HG02840 (cell line): ENCODE data around the gene DTWD2.
"Not testable (repeated sequence)": the region's sequence is repeated elsewhere in the genome, so short reads cannot be mapped to it uniquely, and the experiment has no call there.

Experiments used
- ATAC-seq: cut with Tn5 transposase; IDR thresholded peaks from one replicate; pipeline ENCODE4 v1.9.1; 2021; ENCODE audit warnings: mild to moderate bottlenecking, moderate library complexity, moderate number of reproducible peaks; ENCODE audit not compliant: unreplicated experiment, low FRiP score

The DTWD2 gene

DNA sequence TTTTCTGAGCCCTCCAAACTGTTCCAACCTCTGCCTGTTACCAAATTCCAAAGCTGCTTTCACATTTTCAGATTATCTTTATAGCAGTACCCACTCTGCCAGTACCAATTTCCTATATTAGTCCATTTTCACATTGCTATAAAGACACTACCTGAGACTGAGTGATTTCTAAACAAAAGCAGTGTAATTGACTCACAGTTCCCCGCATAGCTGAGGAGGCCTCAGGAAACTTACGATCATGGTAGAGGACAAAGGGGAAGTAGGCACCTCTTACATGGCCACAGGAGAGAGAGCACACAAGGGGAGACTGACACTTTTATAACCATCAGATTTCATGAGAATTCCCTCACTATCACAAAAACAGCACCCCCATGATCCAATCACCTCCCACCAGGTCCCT, 105.0 kb downstream of the DTWD2 start:
- ATAC-seq: no peak

DNA sequence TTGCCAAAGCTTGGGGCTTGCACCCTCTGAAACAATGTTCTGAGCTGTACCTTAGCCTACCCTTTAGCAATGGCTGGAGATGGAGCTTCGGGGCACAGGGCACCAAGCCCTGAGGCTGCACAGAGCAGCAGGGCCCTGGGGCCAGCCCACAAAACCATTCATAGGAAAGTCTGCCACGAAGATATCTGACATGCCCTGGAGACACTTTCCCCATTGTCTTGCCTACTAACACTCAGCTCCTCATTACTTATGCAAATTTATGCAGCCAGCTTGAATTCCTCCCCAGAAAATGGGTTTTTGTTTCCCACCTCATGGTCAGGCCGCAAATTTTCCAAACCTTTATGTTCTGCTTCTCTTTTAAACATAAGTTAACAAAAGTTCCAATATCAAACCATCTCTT, 105.7 kb downstream of the DTWD2 start:
- ATAC-seq: no peak

DNA sequence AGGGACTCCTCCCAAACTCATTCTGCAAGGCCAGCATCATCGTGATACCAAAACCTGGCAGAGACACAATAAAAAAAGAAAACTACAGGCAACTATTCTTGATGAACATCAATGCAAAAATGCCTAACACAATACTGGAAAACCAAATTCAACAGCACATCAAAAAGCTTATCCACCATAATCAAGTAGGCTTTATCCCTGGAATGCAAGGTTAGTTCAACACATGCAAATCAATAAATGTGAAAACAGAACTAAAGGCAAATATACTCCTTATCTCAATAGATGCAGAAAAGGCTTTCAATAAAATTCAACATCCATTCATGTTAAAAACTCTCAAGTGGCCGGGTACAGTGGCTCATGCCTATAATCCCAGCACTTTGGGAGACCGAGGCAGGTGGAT, 111.5 kb downstream of the DTWD2 start:
- not testable (repeated sequence) for ATAC-seq

DNA sequence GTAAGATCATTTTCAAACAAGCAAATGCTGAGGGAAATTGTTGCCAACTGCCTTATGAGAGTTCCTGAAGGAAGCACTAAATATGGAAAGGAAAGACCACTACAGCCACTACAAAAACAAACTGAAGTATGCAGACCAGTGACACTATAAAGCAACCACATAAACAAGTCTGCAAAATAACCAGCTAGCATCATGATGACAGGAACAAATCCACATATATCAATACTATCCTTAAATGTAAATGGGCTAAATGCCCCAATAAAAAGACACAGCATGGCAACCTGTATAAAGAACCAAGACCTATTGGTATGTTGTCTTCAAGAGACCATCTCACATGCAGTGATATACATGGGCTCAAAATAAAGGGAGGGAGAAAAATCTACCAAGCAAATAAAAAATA, 113.2 kb downstream of the DTWD2 start:
- ATAC-seq: no peak

DNA sequence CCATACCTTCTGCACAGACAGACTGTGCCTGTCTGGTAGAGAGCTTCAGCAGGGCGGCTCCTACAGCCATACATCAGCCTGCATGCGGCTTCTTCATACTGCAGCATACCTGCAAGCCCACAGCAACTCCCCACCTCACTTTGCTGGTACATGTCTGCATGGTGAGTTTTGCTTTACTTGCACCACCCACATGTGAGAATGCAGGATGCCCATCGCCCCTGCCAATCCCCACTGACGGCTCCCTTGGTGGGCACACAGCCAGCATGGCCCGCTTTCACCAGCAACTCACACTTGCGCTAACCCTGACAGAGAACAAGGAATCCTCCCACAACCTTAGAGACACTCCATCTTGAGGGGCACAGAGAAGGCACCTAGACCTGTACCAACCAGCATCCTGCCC, 114.9 kb downstream of the DTWD2 start:
- ATAC-seq: no peak

DNA sequence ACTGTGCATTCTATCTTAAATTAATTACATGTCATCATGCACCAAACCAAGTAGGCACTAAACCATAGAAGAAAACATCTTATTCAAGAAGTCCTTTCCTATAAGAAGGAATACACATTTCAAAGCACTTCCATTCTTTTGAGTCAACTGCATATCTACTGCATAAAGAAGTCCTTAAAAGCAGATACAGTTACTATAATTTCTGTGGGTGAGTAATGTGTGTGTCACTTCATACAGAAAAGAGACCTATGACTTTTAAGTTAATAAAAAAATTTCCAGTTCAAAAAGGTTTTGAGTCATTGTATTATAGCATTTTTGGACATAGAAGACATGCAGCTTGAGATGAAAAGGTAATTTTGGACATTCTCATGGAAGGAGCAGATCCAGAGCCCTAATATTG, 125.0 kb downstream of the DTWD2 start:
- no peak for ATAC-seq

DNA sequence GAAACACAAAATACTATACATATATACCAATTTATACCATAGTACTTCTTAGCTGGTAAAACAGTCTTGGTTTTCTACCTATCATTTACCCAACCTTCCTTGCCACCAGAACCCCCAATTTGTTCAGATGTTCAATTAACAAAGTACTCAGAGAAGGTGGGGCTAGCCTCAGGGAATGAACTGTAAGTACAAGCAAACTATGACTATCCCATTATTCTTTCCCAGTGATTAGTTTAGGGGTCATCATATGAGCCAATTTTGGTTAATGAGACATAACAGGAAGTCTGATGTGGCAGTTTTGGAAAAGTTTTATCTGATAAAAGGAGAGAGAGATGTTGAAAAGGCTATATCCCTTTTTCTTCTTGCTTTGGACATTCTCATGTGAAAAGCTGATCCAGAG, 125.8 kb downstream of the DTWD2 start:
- ATAC-seq: no peak

DNA sequence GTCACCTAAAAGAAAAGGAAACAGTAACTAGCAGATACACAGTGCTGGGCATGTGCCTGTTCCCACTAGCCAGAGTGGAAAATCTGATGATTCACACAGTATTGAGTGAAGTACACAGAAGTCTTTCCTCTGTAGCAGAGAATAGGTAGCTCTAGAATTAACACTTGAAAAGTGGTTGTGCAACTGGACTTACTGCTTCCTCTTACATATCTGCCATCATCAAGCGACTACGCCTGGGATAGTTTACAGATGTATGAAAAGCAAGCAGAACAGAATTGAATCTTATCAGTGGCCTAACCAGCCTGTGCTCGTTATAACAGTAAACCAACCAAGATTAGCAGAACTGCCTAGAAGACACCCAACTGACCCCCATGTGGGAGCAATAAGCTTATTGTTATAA, 130.6 kb downstream of the DTWD2 start:
- no peak for ATAC-seq

DNA sequence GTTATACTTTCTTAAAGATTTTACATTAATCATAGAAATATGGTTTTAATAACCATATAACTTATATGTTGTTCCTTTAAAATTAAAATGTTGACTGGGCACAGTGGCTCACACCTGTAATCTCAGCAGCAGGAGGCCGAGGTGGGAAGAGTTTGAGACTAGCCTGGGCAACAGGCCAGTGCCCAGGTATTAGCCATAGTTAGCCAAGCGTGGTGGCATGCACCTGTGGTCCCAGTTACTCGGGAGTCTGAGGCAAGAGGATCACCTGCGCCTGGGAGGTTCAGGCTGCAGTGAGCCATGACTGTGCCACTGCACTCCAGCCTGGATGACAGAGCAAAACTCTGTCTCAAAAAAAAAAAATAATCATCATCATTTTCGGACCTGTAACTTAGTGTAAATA, 133.5 kb downstream of the DTWD2 start:
- ATAC-seq: no peak

DNA sequence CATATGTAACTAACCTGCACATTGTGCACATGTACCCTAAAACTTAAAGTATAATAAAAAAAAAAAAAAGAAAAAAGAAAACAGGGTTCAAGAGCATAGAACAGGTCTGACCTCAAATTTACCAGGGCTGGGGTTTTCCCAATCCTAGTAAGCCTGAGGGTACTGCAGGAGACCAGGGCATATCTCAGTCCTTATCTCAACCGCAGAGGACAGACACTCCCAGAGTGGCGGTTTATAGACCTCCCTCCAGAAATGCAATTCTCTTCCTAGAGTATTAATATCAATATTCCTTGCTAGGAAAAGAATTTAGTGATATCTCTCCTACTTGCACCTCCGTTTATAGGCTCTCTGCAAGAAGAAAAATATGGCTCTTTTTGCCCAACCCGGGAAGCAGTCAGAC, 136.6 kb downstream of the DTWD2 start:
- not testable (repeated sequence) for ATAC-seq

DNA sequence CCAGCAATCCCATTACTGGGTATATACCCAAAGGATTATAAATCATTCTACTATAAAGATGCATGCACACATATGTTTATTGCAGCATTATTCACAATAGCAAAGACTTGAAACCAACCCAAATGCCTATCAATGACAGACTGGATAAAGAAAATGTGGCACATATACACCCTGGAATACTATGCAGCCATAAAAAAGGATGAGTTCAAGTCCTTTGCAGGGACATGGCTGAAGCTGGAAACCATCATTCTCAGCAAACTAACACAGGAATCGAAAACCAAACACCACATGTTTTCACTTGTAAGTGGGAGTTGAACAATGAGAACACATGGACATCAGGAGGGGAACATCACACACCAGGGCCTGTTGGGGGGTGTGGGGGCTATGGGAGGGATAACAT, 138.8 kb downstream of the DTWD2 start:
- not testable (repeated sequence) for ATAC-seq

DNA sequence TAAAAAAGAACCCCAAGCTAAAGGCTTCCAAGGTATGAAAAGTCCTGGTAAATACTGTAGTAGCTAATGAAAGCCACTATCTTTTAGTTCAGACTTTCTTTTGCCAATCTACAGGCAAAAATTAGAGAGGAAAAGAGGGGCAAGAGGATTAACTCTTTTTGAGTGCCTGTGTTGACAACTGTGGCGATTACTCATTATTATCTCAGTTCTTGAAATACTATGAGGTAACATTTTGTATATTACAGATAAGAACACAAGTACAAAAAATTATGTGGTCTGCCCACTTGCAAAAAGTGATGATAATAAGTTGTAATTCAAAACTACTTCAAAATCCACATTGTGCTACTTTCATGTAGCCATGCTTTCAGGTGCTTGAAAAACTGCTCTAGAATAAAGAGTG, 144.0 kb downstream of the DTWD2 start:
- no peak for ATAC-seq

DNA sequence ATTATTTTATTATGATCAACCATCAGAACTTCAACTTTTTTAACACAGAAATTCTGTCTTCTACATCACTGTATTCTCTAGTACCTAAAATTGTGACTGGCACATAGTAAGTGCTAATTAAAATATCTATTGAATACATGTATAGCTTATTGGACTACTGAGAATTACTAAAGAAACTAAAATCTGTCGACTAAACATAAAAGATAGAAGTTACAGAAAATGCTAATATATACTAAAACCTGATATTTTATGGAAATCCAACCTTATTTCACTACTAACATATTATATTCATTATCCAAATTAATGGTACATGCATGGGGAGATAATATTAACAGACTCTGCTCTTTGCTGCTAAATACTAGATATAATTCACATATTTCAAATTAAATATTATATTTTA, 153.6 kb downstream of the DTWD2 start:
- no peak for ATAC-seq

DNA sequence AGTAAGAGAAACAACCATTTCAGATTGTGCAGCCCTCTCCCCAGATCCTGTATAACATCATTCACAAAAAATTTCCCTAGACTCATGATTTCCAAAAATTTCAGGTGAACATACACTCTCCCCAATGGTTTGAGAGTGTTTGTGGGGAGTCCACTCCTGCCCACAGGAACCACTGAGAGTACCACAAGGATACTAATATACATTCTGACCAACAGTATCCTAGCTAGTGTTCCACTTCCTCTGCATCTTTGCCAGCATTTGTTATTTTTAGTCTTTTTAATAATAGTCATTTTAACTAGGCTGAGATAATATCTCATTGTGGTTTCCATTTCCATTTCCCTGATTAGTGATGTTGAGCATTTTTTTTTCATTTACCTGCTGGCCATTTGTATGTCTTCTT, 155.4 kb downstream of the DTWD2 start:
- no peak for ATAC-seq

DNA sequence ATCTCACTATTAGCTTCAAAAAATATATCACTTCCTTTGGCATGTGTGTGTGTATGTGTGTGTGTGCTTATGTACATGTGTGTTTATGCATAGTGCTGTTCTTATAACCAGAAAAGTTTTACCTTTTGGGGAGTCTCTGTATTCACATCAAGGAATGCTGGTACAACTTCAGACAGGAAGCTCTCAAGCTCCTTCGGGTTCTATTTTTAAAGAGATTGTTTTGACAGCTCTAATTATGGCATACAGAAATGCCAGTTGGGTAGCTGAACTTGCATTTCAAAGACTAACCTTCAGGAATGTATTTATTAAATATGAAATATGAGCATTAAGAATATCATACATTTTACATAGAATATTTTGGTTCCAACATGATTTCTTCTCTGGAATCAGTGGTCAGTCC, 163.1 kb downstream of the DTWD2 start:
- ATAC-seq: no peak

DNA sequence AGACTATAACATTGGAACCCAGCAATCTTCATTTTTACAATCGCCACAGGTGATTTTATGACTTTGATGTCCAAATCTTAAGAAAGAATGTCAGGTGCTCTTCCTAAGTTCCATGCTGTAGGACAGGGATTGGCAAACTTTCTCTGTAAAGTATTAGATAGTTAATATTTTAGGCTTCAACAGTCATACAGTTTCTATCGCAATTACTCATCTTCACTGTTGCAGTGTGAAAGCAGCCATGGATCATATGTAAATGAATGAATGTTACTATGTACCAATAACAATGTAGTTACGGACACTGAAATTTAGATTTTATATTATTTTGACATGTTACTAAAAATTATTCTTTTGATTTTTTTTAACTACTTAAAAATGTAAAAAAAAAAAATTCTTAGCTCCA, 169.7 kb downstream of the DTWD2 start:
- no peak for ATAC-seq

DNA sequence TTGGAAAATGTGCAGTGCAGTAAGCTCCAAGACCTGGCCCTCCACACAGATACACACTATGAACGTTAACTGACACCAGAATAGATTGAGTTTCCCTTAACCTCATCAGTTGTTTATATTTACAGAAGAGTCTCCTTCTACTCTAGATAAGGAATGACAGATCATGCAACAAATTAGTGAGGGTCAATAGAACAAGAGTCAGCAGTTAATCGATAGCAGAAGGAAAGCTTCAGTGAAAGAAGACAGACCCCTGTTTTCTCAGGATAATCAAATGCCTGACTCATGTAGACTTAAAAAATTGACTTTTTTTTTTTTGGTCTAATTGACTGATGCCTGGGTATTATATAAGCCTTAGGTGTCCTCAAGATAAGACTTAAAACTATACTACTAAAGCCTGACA, 179.9 kb downstream of the DTWD2 start:
- ATAC-seq: no peak

DNA sequence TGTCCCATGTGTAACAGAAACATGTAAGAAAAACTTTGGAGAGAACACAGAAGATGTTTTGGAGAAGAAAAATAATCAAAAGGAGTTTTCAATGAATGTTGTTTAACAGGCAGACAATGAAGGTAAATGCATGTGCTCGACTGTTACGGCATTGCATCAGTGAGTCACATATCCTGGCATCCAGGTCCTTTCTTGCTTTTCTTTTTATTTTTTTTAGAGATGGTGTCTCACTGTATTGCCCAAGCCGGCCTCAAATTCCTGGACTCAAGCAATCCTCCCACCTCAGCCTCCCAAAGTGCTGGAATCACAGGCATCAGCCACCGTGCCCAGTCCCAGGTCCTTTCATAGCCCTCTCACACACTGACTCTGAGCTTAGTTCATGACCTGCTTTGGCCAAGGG, 181.8 kb downstream of the DTWD2 start:
- ATAC-seq: no peak

DNA sequence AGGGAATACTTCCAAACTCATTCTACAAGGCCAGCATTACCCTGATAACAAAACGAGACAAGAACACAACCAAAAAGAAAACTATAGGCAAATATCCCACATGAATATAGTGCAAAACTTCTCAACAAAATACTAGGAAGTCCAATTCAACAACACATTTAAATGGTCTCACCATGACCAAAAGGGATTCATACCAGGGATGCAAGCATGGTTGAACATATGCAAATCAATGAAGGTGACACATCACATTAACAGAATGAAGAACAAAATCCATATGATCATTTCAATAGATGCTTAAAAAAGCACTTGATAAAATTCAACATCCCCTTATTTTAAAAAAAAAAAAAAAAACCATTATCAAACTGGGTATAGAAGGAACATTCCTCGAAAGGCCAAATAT, 186.0 kb downstream of the DTWD2 start:
- ATAC-seq: no peak

DNA sequence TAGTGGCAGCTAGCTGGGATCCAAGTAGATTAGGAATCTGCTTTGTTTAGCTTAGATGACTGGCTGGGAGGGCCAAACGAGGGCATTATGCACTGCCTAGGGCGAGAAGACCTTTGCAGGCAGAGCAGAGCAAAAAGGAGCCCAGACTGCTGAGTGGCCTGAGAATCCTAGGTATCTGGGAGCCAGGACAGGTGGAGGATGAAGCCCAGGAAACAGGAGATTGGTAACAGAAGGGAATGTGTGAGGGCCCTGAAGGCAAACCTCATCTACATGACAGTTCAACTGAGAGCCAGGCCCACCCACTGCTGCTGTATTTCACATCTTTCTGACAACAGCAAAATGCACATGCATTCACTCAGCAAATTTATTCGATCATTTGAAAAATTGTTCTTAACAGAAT, 192.3 kb downstream of the DTWD2 start:
- ATAC-seq: no peak

DNA sequence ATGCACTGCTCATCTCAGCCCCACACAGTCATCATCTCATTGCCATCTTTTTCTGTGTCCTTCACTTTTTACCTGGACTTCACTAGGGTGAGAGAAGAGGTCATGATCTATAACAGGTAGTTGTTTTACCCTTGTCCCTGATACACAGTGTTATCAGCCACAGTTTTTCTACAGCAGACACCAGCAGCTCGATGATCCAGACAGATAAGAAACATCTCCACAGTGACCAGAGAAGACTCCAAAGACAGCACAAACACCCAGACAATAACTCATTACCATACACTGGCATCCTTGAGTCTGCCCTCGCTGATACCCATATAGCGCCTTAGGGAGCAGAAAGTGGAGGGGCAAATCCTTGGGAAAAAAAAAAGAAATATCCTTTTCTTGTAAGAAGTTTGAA, 194.1 kb downstream of the DTWD2 start:
- no peak for ATAC-seq

DNA sequence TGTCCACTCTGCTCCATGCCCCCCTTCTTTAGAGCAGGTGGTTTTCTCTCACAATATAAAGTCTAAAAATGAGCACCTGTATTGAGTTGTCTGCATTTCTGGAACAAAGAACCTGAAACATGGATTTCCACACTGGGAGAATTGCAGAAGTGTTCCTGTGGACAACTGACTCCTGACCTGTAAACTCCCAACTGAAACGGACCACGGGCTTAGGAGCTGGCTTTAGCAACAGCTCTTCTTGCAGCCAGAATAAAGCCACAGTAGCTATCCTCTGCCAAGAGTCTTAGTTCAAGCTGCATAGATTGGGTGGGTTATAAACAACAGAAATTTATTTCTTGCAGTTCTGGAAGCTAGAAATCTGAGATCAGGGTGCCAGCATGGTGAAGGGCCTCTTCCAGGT, 194.7 kb downstream of the DTWD2 start:
- no peak for ATAC-seq

DNA sequence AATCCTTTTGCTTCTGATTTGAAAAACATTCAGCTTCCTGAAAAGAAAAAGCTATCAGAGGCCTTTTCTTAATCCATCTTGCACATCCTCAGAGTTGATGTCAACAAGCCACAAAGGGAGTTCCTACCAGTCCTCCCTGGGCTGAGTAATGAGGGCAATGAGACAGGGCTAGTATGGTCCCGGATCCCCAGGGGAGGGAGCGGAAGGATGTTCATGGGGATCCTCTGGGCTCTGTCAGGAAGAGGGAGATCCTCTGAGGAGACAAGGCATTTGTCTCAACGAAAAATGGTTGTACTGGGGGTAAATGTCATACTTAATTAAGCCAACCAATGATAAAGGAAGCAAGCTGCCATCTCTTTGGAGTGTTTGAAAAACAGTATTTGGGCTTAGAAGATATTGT, 195.3 kb downstream of the DTWD2 start:
- ATAC-seq: no peak
